ENCODE data around the gene HYCC2. TPM values are rescaled to one million over a fixed set of nuclear protein-coding genes. Genes with fewer than 3 reads are reported as not detected.
"Not testable (repeated sequence)": the region's sequence is repeated elsewhere in the genome, so short reads cannot be mapped to it uniquely, and the experiment has no call there.

The HYCC2 gene
- total RNA-seq, 2 experiments from 2014 or later = 22.6 to 25.3 TPM

DNA sequence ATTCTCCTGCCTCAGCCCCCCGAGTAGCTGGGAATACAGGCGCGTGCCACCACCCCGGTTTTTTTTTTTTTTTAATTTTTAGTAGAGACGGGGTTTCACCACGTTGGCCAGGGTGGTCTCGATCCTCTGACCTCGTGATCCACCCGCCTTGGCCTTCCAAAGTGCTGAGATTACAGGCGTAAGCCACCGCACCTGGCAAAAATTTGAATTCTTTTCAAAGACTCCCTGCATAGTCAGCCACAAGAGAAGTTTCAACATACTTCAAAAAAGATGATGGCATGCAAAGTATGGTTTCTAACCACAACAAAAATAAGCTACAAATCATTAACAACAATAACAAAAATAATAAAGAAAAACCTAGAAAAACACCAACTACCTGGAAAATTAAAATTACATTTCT, 22.0 kb downstream of the HYCC2 start:
- Mint-ChIP-seq H3K36me3 (peaks cover 21% of the 10 kb centered on the region), H3K4me3 (no peak overlapping the region), H3K27ac (no peak overlapping the region), H3K9me3 (peaks cover 7% of the 10 kb centered on the region), H3K27me3 (no peaks in the 10 kb centered on the region), H3K4me1 (peaks cover 15% of the 10 kb centered on the region)
- no peak for DNase-seq

DNA sequence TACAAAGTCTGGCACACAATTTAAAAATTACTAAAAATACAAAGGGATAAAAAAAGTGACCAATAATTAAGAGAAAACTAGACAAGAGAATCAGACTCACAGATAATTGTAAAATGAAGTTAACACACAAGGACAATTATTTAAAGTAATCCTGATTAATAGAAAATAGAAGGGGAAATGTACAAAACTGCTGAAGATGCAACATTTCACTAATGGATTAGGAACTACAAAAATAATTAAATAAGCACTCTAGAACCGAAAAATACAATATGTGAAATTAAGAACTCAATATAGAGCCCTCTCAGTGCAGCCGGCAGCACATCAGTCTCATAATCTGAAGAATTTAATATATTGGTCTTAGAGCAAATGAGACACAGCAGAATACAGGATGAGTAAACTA, 24.6 kb downstream of the HYCC2 start:
- peaks cover 32% of the 10 kb centered on the region for H3K36me3 Mint-ChIP-seq
- no peak overlapping the region for H3K4me3 Mint-ChIP-seq
- H3K4me1 Mint-ChIP-seq = peaks cover 9% of the 10 kb centered on the region
- H3K9me3 Mint-ChIP-seq = peaks cover 7% of the 10 kb centered on the region
- no peak for DNase-seq
- no peaks in the 10 kb centered on the region for H3K27me3 Mint-ChIP-seq
- no peak overlapping the region for H3K27ac Mint-ChIP-seq

DNA sequence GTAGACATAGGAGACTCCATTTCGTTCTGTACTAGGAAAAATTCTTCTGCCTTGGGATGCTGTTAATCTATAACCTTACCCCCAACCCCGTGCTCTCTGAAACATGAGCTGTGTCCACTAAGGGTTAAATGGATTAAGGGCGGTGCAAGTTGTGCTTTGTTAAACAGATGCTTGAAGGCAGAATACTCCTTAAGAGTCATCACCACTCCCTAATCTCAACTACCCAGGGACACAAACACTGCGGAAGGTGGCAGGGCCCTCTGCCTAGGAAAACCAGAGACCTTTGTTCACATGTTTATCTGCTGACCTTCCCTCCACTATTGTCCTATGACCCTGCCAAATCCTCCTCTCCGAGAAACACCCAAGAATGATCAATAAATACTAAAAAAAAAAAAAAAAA, 28.4 kb downstream of the HYCC2 start:
- DNase-seq, H3K27ac Mint-ChIP-seq, H3K4me1 Mint-ChIP-seq, H3K27me3 Mint-ChIP-seq, H3K4me3 Mint-ChIP-seq: not testable (repeated sequence)
- Mint-ChIP-seq H3K36me3 (peaks cover 42% of the 10 kb centered on the region), H3K9me3 (peaks cover 10% of the 10 kb centered on the region)

DNA sequence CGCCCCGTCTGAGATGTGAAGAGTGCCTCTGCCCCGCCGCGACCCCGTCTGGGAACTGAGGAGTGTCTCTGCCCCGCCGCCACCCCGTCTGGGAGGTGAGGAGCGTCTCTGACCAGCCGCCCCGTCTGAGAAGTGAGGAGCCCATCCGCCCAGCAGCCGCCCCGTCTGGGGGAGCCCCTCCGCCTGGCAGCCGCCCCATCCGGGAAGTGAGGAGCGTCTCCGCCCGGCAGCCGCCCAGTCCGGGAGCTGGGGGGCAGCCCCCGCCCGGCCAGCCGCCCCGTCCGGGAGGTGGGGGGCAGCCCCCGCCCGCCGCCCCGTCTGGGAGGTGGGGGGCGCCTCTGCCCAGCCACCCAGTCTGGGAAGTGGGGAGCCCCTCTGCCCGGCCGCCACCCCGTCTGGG, 29.0 kb downstream of the HYCC2 start:
- not testable (repeated sequence) for H3K4me1 Mint-ChIP-seq, DNase-seq, H3K4me3 Mint-ChIP-seq, H3K27me3 Mint-ChIP-seq, H3K9me3 Mint-ChIP-seq, H3K27ac Mint-ChIP-seq
- peaks cover 40% of the 10 kb centered on the region for H3K36me3 Mint-ChIP-seq

DNA sequence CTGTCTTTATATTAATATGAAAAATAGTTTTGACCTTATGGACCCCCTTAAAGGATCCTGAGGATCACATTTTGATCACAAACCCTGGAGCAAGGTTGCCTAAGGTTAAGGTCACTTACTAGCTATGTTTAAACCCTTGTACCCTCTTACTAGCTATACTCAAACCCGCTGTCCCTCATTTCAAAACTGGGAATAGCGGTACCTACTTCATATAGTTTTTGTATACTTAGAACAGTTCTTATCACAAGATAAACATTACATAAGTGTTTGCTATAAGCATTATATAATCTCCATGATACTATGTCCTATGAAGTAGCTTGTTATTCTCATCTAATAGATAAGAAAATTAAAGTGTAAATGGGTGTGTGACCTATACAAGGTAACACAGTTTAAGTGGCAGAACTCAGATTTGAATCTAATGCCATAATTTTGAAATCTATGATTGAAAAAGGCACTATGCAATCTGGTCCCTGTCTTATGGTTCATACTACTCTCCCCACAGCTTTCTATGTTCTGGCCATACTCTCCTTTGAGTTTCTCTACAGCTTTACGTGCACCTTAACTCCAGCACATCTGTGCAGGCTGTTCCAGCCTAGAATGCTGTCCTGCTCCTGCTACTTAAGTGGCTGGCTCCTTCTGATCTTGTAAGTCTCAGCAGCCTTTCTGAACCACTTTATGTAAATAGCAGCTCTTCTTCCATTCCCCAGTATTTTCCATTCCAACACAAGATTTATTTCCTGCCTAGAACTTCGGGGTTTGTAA, 30.4 kb downstream of the HYCC2 start:
- peaks cover 47% of the 10 kb centered on the region for H3K36me3 Mint-ChIP-seq
- H3K4me1 Mint-ChIP-seq = peaks cover 5% of the 10 kb centered on the region
- H3K27me3 Mint-ChIP-seq = no peaks in the 10 kb centered on the region
- H3K27ac Mint-ChIP-seq = peak overlapping the region; percentile 23
- DNase-seq = no peak
- no peak overlapping the region for H3K4me3 Mint-ChIP-seq
- H3K9me3 Mint-ChIP-seq = peaks cover 3% of the 10 kb centered on the region

DNA sequence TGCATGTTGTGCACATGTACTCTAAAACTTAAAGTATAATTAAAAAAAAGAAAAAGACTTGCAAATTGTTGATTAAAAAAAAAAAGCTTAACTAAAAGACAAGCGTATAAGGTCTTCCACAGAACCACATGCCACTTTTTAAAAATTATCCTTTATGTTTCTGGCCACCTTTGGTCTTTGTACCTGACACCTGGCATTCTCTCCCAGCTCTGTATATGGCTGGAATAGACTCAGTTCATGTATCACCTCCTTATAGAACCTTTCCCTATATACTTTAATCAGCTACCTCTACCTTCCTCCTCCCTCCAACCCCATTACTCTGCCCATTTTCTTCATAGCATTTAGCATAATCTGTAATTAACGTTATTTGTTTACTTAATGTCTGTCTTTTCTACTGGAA, 32.6 kb downstream of the HYCC2 start:
- peaks cover 8% of the 10 kb centered on the region for H3K9me3 Mint-ChIP-seq
- peaks cover 4% of the 10 kb centered on the region for H3K4me1 Mint-ChIP-seq
- H3K27me3 Mint-ChIP-seq = no peaks in the 10 kb centered on the region
- H3K27ac Mint-ChIP-seq = no peak overlapping the region
- DNase-seq = no peak
- H3K36me3 Mint-ChIP-seq = peaks cover 55% of the 10 kb centered on the region
- H3K4me3 Mint-ChIP-seq = no peak overlapping the region

DNA sequence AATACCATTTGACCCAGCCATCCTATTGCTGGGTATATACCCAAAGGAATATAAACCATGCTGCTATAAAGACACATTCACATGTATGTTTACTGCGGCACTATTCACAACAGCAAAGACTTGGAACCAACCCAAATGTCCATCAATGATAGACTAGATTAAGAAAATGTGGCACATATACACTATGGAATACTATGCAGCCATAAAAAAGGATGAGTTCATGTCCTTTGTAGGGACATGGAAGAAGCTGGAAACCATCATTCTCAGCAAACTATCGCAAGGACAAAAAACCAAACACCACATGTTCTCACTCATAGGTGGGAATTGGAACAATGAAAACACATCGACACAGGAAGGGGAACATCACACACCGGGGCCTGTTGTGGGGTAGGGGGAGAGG, 33.1 kb downstream of the HYCC2 start:
- not testable (repeated sequence) for H3K9me3 Mint-ChIP-seq, H3K4me1 Mint-ChIP-seq, DNase-seq, H3K4me3 Mint-ChIP-seq, H3K27me3 Mint-ChIP-seq, H3K27ac Mint-ChIP-seq
- H3K36me3 Mint-ChIP-seq = peaks cover 57% of the 10 kb centered on the region

DNA sequence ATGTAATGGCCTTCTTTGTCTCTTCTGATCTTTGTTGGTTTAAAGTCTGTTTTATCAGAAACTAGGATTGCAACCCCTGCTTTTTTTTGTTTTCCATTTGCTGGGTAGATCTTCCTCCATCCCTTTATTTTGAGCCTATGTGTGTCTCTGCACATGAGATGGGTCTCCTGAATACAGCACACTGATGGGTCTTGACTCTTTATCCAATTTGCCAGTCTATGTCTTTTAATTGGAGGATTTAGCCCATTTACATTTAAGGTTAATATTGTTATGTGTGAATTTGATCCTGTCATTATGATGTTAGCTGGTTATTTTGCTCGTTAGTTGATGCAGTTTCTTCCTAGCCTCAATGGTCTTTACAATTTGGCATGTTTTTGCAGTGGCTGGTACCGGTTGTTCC, 37.1 kb downstream of the HYCC2 start:
- Mint-ChIP-seq H3K36me3 (peaks cover 52% of the 10 kb centered on the region), H3K9me3 (peaks cover 11% of the 10 kb centered on the region)
- H3K27ac Mint-ChIP-seq, DNase-seq, H3K4me3 Mint-ChIP-seq, H3K4me1 Mint-ChIP-seq, H3K27me3 Mint-ChIP-seq: not testable (repeated sequence)

DNA sequence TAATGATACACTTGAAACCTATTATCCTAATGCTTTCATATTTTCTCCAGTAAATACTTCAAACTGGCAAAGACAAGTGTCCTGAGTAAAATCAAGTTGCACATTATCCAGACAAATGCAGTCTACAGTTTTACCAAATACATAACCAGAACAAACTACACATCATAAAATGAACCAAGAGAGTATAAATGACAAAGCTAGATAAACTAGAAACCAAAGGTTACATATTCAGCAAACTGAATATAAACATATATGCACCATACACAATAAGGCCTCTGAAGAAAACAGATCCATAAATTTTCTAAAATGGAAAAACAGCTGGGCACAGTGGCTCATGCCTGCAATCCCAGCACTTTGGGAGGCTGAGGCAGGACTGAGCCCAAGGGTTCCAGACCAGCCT, 47.0 kb downstream of the HYCC2 start:
- Mint-ChIP-seq H3K27ac (no peak overlapping the region), H3K9me3 (peaks cover 12% of the 10 kb centered on the region), H3K27me3 (no peaks in the 10 kb centered on the region), H3K4me1 (peaks cover 11% of the 10 kb centered on the region), H3K4me3 (no peak overlapping the region), H3K36me3 (peaks cover 33% of the 10 kb centered on the region)
- no peak for DNase-seq

DNA sequence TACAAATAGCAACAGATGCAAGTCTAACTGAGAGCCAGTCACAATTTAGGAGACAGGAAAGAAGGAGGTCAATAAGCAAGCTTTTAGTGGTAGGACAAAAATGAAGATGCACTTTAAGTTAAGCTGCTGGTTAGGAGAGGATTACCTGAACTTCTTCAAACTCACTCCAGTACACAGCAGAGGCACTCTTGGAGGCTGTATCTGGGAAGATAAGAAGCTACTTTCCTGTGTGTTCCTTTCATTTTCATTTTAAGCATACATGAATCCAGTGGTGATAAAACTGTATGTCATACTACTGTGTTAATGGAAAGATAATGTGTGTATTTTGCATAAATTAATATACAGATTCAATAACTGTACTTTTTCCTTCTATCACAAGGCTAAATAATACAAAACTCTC, 49.6 kb downstream of the HYCC2 start:
- Mint-ChIP-seq H3K4me3 (no peak overlapping the region), H3K27ac (no peak overlapping the region), H3K36me3 (peaks cover 14% of the 10 kb centered on the region), H3K4me1 (peaks cover 10% of the 10 kb centered on the region), H3K9me3 (peaks cover 3% of the 10 kb centered on the region), H3K27me3 (no peaks in the 10 kb centered on the region)
- DNase-seq = no peak

Other genes starting within 250 kb of the HYCC2 start
- gene CLK1, start 207.0 kb downstream of the HYCC2 start, total RNA-seq = 10 to 100 TPM; 64.5 to 70.2 TPM
- gene PPIL3, start 182.6 kb downstream of the HYCC2 start, total RNA-seq = 10 to 100 TPM; 34.0 to 41.1 TPM
- gene NIF3L1, start 182.3 kb downstream of the HYCC2 start, total RNA-seq = 10 to 100 TPM; 30.2 to 33.9 TPM
- gene ORC2, start 108.0 kb downstream of the HYCC2 start, total RNA-seq = 10 to 100 TPM; 54.9 to 64.7 TPM
- gene NDUFB3, start 330 bp upstream of the HYCC2 start, total RNA-seq = 100 to 1,000 TPM; 139 to 146 TPM
- 100 to 1,000 TPM; 190 to 198 TPM for gene CFLAR, start 44.5 kb upstream of the HYCC2 start, total RNA-seq
- 10 to 100 TPM; 25.5 to 26.5 TPM for gene CASP10, start 111.5 kb upstream of the HYCC2 start, total RNA-seq
- gene CASP8, start 188.9 kb upstream of the HYCC2 start, total RNA-seq = 10 to 100 TPM; 36.2 to 37.9 TPM